Peyer's patch (tissue), 4 donors: ENCODE data around the gene CD70.

Experiments
- CTCF ChIP-seq, 6 experiments: fragments of 450-650 bp in 4 of 6; fragments of 200-600 bp in 2 of 6; sonication (generic) in 1 of 6; IDR thresholded peaks; one replicate each; pipeline ENCODE4 v1.5.1; 2017 to 2019; ENCODE audit warnings: antibody characterized with exemption in 6 of 6, mild to moderate bottlenecking in 3 of 6, moderate library complexity in 1 of 6
- POLR2A ChIP-seq, 2 donors: fragments of 450-650 bp; IDR thresholded peaks; one replicate each; pipeline ENCODE4 v1.5.1; 2017; ENCODE audit warnings: antibody characterized with exemption in 2 of 2, mild to moderate bottlenecking in 2 of 2, moderate library complexity in 2 of 2

- TF ChIP-seq CTCF (IDR thresholded peaks at IDR 0.05) (no peak), POLR2A (IDR thresholded peaks at IDR 0.05) (no peak)
These were observed 48.5 kb upstream of the CD70 start for GRCh38 chr19:6639439-6639838.
